GM18498 (cell line): ENCODE data around the gene LEP.
"Not testable (repeated sequence)": the region's sequence is repeated elsewhere in the genome, so short reads cannot be mapped to it uniquely, and the experiment has no call there.

Source experiments
- ATAC-seq: cut with Tn5 transposase; IDR thresholded peaks from one replicate; pipeline ENCODE4 v1.9.1; 2021; ENCODE audit warnings: mild to moderate bottlenecking, moderate library complexity; ENCODE audit not compliant: unreplicated experiment

The LEP gene

GRCh38 chr7:128210590-128211570, 30.2 kb upstream of the LEP start:
- ATAC-seq, result no peak

DNA sequence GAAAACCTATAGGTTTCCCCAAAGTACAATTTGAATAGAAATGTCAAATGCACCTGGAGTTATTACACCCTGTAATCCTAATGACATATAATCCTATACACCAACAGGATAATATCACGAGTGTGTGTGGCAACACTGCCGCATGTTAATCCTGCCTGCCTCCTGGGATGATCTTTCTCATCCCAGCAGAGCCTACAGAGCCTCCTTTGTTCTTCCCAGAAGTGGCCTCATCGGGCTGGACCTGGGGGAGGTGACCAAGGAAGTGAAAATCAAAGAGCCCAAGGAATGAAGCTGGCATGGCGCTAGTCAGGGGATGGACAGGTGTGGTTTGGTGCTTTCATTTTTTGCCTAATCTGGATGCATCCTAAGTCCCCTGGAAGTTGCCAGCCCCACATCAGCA, 29.5 kb upstream of the LEP start:
- no peak for ATAC-seq

- no peak for ATAC-seq
These were observed 26.6 kb upstream of the LEP start for GRCh38 chr7:128214463-128214862.

- no peak for ATAC-seq
These were observed 25.8 kb upstream of the LEP start for GRCh38 chr7:128215281-128215680.

DNA sequence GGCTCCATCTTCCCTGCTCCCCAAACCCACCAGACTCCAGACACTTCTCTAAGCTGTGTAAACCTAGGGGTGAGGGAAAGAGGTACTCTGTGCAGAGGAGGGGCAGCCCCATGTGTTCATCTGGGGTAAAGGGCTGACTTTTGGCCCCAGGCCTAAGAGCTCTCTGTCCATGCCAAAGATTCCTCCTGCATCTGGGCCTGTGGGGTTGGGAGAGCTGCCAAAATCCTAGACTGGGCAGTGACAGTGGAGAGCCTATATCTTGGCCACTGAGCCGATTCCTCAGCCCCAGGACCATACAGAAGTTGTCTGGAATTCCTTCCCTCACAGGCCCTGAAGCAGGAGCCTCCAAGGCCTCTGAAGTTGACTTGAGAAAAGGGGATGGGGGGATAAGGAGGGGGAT, 25.3 kb upstream of the LEP start:
- ATAC-seq, result no peak

DNA sequence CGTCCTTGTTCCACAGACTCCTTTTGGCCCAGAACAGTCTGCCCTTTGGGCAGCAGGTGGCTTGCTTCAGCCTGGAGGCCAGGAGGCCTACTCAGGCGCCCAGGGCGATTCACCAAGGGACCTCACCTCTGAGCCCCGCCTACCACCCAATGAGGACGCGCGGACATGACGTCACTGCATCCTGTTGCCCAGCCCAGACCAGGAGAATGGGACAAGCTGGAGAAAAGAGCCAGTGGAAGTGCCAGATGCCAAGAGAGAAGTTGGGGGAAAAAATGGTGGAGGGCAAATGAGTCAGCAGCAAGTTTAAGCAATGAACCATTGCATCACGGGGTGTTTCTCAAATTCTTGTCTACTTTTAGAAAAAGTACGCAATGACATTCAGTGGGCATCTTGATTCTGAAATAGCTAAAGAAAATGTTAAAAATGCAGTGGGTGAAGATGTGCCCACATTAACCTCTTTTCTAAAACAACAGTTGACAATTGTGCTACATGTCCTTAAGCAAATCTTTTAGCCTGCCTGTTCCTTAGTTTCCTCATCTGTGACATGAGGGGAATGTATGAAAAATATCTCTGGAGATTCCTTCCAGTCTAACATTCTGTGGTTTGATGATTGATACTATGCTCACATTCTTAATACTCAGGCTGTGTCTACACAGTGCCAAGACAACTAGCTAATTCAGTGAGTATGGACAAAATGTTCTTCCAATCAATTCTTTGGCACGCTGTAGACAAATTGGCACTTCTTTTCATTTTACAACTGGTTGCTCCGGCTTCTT, 23.9 kb upstream of the LEP start:
- no peak for ATAC-seq

- ATAC-seq, result no peak
These were observed 23.0 kb upstream of the LEP start for GRCh38 chr7:128217967-128218652.

GRCh38 chr7:128219636-128220035, 21.4 kb upstream of the LEP start:
- ATAC-seq, result no peak

DNA sequence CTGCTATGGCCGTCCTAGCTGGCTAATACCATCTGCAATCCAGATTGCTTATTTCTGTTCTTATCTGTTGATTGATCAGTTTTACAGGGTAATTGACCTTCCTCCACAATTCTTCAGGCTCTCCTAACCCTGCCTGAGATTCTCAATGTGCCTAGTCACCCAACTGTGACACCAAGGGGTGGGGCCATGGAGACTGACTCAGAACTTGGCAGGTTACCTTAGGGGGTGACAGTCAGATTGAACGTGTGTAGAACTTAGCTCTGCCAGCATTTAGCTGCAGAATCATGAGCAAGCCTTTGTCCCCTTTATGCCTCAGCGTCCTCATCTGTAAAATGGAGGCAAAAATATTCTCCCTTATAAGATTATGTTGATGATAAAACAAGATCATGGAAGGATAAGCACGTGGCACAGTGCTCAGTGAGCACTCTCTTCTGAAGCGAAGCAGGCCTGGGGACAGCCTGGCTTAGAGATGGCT, 19.1 kb upstream of the LEP start:
- no peak for ATAC-seq

DNA sequence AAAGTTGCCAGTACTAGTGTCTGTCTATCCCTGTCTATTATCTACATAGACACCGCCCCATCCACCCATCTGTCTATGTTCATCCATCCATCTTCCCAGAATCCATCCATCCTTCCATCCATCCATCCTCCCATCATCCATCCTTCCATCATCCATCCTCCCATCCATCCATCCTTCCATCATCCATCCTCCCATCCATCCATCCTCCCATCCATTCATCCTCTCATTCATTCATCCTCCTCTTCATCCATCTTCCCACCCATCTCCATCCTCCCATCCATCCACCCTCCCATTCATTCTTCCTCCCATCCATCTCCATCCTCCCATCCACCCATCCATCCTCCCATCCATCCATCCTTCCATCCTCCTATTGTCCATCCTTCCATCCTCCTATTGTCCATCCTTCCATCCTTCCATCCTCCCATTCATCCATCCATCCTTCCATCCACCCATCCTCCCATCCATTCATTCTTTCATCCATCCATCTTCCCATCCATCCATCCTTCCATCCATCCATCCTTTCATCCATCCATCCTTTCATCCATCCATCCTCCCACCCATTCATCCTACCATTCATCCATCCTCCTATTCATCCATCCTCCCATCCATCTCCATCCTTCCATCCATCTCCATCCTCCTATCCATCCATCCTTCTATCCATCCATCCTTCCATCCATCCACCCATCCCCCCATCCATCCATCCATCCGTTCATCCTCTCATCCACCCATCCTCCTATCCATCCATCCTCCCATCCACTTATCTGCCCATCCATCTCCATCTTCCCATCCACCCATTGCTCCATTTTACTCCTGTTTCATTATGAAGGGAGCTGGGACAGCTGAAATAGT, 14.7 kb upstream of the LEP start:
- no peak for ATAC-seq

- no peak for ATAC-seq
These were observed 13.8 kb upstream of the LEP start for GRCh38 chr7:128227271-128227670.

- no peak for ATAC-seq
These were observed 10.1 kb upstream of the LEP start for GRCh38 chr7:128231021-128231420.

GRCh38 chr7:128231677-128232076, 9.4 kb upstream of the LEP start:
- ATAC-seq, result no peak

GRCh38 chr7:128233471-128233870, 7.6 kb upstream of the LEP start:
- no peak for ATAC-seq

- no peak for ATAC-seq
These were observed 6.5 kb upstream of the LEP start for GRCh38 chr7:128234476-128235026.

- ATAC-seq, result no peak
These were observed 5.6 kb upstream of the LEP start for GRCh38 chr7:128235471-128235870.

DNA sequence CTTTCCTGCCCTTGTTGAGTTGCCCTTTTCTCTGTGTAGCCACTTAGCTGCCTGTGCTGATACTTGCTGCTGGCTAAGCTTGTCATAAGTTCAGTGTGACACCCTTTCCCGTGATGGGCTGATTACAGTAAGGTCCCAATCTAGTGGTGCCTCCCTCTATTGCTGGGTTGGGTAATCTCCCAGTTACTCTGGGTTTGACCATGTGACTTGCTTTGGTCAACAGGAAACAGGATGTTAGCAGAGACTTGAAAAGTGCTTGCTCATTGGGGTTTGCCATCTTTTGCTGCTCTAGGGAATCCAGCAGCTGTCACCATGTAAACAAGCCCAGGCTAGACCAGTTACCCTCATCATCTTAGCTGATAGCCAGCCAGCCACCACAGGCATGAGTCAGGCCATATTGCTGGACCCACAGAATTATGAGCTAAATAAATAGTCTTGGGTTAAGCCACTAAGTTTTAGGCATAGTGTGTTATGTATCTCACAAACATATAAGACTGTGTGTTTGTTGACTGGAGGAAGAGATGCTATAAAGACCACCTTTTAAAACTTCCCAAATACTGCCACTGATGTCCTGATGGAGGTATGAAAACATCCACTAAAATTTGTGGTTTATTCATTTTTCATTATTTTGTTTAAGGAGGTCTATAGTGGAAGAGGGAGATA, 4.0 kb upstream of the LEP start:
- ATAC-seq, result peak; percentile 78

- ATAC-seq, result not testable (repeated sequence)
These were observed 1.9 kb upstream of the LEP start for GRCh38 chr7:128239146-128239545.

- no peak for ATAC-seq
These were observed 1.6 kb downstream of the LEP start for GRCh38 chr7:128242661-128243060.
